Activated CD4-positive, alpha-beta T cell treated with anti-CD3 and anti-CD28 coated beads, Interleukin-2, amount 10 ng/mL, durations not matched to agents 7 days and 5 days (primary cell): ENCODE results near the gene EPHA5. TPM values are rescaled to one million over a fixed set of nuclear protein-coding genes. Genes with fewer than 3 reads are reported as not detected.

Source experiments
- CTCF ChIA-PET: fragments of 350-600 bp; sonication (Branson Sonifier 250); formaldehyde crosslinking; loops from one replicate; lab custom pipeline; 2021; ENCODE audit warnings: antibody characterized with exemption; lab: Charles Lee
- POLR2A ChIA-PET: fragments of 350-600 bp; sonication (Branson Sonifier 250); formaldehyde crosslinking; loops from one replicate; lab custom pipeline; 2021; ENCODE audit warnings: antibody characterized with exemption; lab: Charles Lee
- DNase-seq: peaks from one replicate; pipeline ENCODE4 v3.0.0-alpha.2; 2020
- H3K27ac Mint-ChIP-seq: one replicate; pipeline ENCODE4 v1.8.0; 2021; ENCODE audit warnings: mild to moderate bottlenecking, moderate library complexity, mixed read lengths
- H3K27me3 Mint-ChIP-seq: one replicate; pipeline ENCODE4 v1.8.0; 2021; ENCODE audit warnings: mixed read lengths
- H3K36me3 Mint-ChIP-seq: one replicate; pipeline ENCODE4 v1.8.0; 2021; ENCODE audit warnings: low read depth, mixed read lengths
- H3K4me1 Mint-ChIP-seq: one replicate; pipeline ENCODE4 v1.8.0; 2021; ENCODE audit warnings: mixed read lengths
- H3K4me3 Mint-ChIP-seq: one replicate; pipeline ENCODE4 v1.8.0; 2021; ENCODE audit warnings: mild to moderate bottlenecking, moderate library complexity, mixed read lengths
- H3K9me3 Mint-ChIP-seq: one replicate; pipeline ENCODE4 v1.8.0; 2021; ENCODE audit warnings: mixed read lengths
- total RNA-seq, 2 experiments: library from RNA; stranded (reverse); gene quantifications; one replicate each; pipeline ENCODE4 v1.2.3, GENCODE V29; 2021

The EPHA5 gene
- total RNA-seq, 2 experiments from 2014 or later, result not detected

GRCh38 chr4:65656008-65656407 lies 14.3 kb downstream of the EPHA5 start:
- POLR2A ChIA-PET, result no interaction called here
- Mint-ChIP-seq H3K4me1 (no peaks in the 10 kb centered on the region), H3K27me3 (no peaks in the 10 kb centered on the region), H3K4me3 (no peak overlapping the region), H3K36me3 (no peaks in the 10 kb centered on the region), H3K9me3 (no peaks in the 10 kb centered on the region), H3K27ac (no peak overlapping the region)
- no peak for DNase-seq
- CTCF ChIA-PET, result no interaction called here

GRCh38 chr4:65654976-65655375 lies 15.3 kb downstream of the EPHA5 start:
- Mint-ChIP-seq H3K4me1 (no peaks in the 10 kb centered on the region), H3K27me3 (no peaks in the 10 kb centered on the region), H3K4me3 (no peak overlapping the region), H3K27ac (no peak overlapping the region), H3K36me3 (no peaks in the 10 kb centered on the region), H3K9me3 (peaks cover 2% of the 10 kb centered on the region)
- no peak for DNase-seq
- ChIA-PET CTCF (no interaction called here), POLR2A (no interaction called here)

- Mint-ChIP-seq H3K4me3 (no peak overlapping the region), H3K36me3 (no peaks in the 10 kb centered on the region), H3K9me3 (peaks cover 2% of the 10 kb centered on the region), H3K27me3 (no peaks in the 10 kb centered on the region), H3K27ac (no peak overlapping the region), H3K4me1 (no peaks in the 10 kb centered on the region)
- DNase-seq, result no peak
- ChIA-PET POLR2A (no interaction called here), CTCF (no interaction called here)
Measured at GRCh38 chr4:65653740-65654361, 16.4 kb downstream of the EPHA5 start.

- H3K4me3 Mint-ChIP-seq, result no peak overlapping the region
- H3K36me3 Mint-ChIP-seq, result no peaks in the 10 kb centered on the region
- H3K27me3 Mint-ChIP-seq, result no peaks in the 10 kb centered on the region
Measured at GRCh38 chr4:65651751-65652150, 18.5 kb downstream of the EPHA5 start.

GRCh38 chr4:65651031-65651430 lies 19.3 kb downstream of the EPHA5 start:
- Mint-ChIP-seq H3K4me3 (no peak overlapping the region), H3K36me3 (no peaks in the 10 kb centered on the region), H3K27ac (no peak overlapping the region), H3K4me1 (no peaks in the 10 kb centered on the region), H3K9me3 (peaks cover 2% of the 10 kb centered on the region), H3K27me3 (no peaks in the 10 kb centered on the region)
- ChIA-PET POLR2A (no interaction called here), CTCF (no interaction called here)
- DNase-seq, result no peak

More at GRCh38 chr4:65651751-65652150, 18.5 kb downstream of the EPHA5 start:
- no peak for DNase-seq
- CTCF ChIA-PET, result no interaction called here
- Mint-ChIP-seq H3K4me1 (no peaks in the 10 kb centered on the region), H3K27ac (no peak overlapping the region), H3K9me3 (peaks cover 2% of the 10 kb centered on the region)
- POLR2A ChIA-PET, result no interaction called here

- no peaks in the 10 kb centered on the region for H3K4me1 Mint-ChIP-seq
- H3K27ac Mint-ChIP-seq, result no peak overlapping the region
- CTCF ChIA-PET, result no interaction called here
Measured at GRCh38 chr4:65646136-65646535, 24.2 kb downstream of the EPHA5 start.

GRCh38 chr4:65645185-65645584 lies 25.1 kb downstream of the EPHA5 start:
- Mint-ChIP-seq H3K9me3 (no peaks in the 10 kb centered on the region), H3K27me3 (no peaks in the 10 kb centered on the region), H3K27ac (no peak overlapping the region), H3K36me3 (no peaks in the 10 kb centered on the region), H3K4me1 (no peaks in the 10 kb centered on the region), H3K4me3 (no peak overlapping the region)
- ChIA-PET POLR2A (no interaction called here), CTCF (no interaction called here)
- DNase-seq, result no peak

More at GRCh38 chr4:65646136-65646535, 24.2 kb downstream of the EPHA5 start:
- no peak overlapping the region for H3K4me3 Mint-ChIP-seq
- no peak for DNase-seq
- POLR2A ChIA-PET, result no interaction called here
- no peaks in the 10 kb centered on the region for H3K27me3 Mint-ChIP-seq
- peaks cover 2% of the 10 kb centered on the region for H3K9me3 Mint-ChIP-seq
- no peaks in the 10 kb centered on the region for H3K36me3 Mint-ChIP-seq

GRCh38 chr4:65635051-65635821 lies 35.1 kb downstream of the EPHA5 start:
- Mint-ChIP-seq H3K9me3 (no peaks in the 10 kb centered on the region), H3K4me3 (no peak overlapping the region), H3K27ac (no peak overlapping the region), H3K27me3 (no peaks in the 10 kb centered on the region), H3K36me3 (no peaks in the 10 kb centered on the region), H3K4me1 (no peaks in the 10 kb centered on the region)
- DNase-seq, result no peak
- CTCF ChIA-PET, result no interaction called here
- POLR2A ChIA-PET, result no interaction called here

GRCh38 chr4:65624651-65625050 lies 45.6 kb downstream of the EPHA5 start:
- H3K27me3 Mint-ChIP-seq, result no peaks in the 10 kb centered on the region
- H3K36me3 Mint-ChIP-seq, result no peaks in the 10 kb centered on the region
- no peak overlapping the region for H3K27ac Mint-ChIP-seq
- H3K4me3 Mint-ChIP-seq, result no peak overlapping the region
- ChIA-PET CTCF (no interaction called here), POLR2A (no interaction called here)
- no peak for DNase-seq
- no peaks in the 10 kb centered on the region for H3K9me3 Mint-ChIP-seq
- H3K4me1 Mint-ChIP-seq, result no peaks in the 10 kb centered on the region

GRCh38 chr4:65623506-65623905 lies 46.8 kb downstream of the EPHA5 start:
- Mint-ChIP-seq H3K36me3 (no peaks in the 10 kb centered on the region), H3K27me3 (no peaks in the 10 kb centered on the region), H3K4me1 (no peaks in the 10 kb centered on the region), H3K9me3 (no peaks in the 10 kb centered on the region), H3K27ac (no peak overlapping the region), H3K4me3 (no peak overlapping the region)
- DNase-seq, result no peak
- CTCF ChIA-PET, result no interaction called here
- POLR2A ChIA-PET, result no interaction called here

GRCh38 chr4:65617416-65617815 lies 52.9 kb downstream of the EPHA5 start:
- ChIA-PET POLR2A (no interaction called here), CTCF (no interaction called here)
- H3K27ac Mint-ChIP-seq, result no peak overlapping the region
- no peaks in the 10 kb centered on the region for H3K4me1 Mint-ChIP-seq
- no peaks in the 10 kb centered on the region for H3K36me3 Mint-ChIP-seq
- H3K9me3 Mint-ChIP-seq, result peaks cover 3% of the 10 kb centered on the region
- DNase-seq, result no peak
- H3K4me3 Mint-ChIP-seq, result no peak overlapping the region
- H3K27me3 Mint-ChIP-seq, result no peaks in the 10 kb centered on the region

GRCh38 chr4:65604515-65604914 lies 65.8 kb downstream of the EPHA5 start:
- H3K27me3 Mint-ChIP-seq, result no peaks in the 10 kb centered on the region
- H3K27ac Mint-ChIP-seq, result no peak overlapping the region
- DNase-seq, result no peak
- ChIA-PET CTCF (no interaction called here), POLR2A (no interaction called here)
- peaks cover 4% of the 10 kb centered on the region for H3K9me3 Mint-ChIP-seq
- H3K4me3 Mint-ChIP-seq, result no peak overlapping the region
- H3K36me3 Mint-ChIP-seq, result no peaks in the 10 kb centered on the region
- H3K4me1 Mint-ChIP-seq, result no peaks in the 10 kb centered on the region

GRCh38 chr4:65600656-65601055 lies 69.6 kb downstream of the EPHA5 start:
- no peaks in the 10 kb centered on the region for H3K36me3 Mint-ChIP-seq
- ChIA-PET POLR2A (no interaction called here), CTCF (no interaction called here)
- peaks cover 2% of the 10 kb centered on the region for H3K9me3 Mint-ChIP-seq
- no peak for DNase-seq
- H3K4me1 Mint-ChIP-seq, result no peaks in the 10 kb centered on the region
- H3K27ac Mint-ChIP-seq, result no peak overlapping the region
- H3K4me3 Mint-ChIP-seq, result no peak overlapping the region
- H3K27me3 Mint-ChIP-seq, result no peaks in the 10 kb centered on the region

- Mint-ChIP-seq H3K4me3 (no peak overlapping the region), H3K4me1 (no peaks in the 10 kb centered on the region), H3K36me3 (no peaks in the 10 kb centered on the region), H3K27me3 (no peaks in the 10 kb centered on the region), H3K9me3 (no peaks in the 10 kb centered on the region), H3K27ac (no peak overlapping the region)
- no peak for DNase-seq
- ChIA-PET CTCF (no interaction called here), POLR2A (no interaction called here)
Measured at GRCh38 chr4:65599340-65599739, 70.9 kb downstream of the EPHA5 start.
